GM12878 (cell line): ENCODE data around the gene NGFR. TPM values are rescaled to one million over a fixed set of nuclear protein-coding genes. Genes with fewer than 3 reads are reported as not detected.

ENCODE experiments used
- ATAC-seq: fragments of 200-7000 bp; cut with Tn5 transposase; 3 replicates; pipeline ENCODE4 v1.9.1; 2020; ENCODE audit warnings: mild to moderate bottlenecking, moderate library complexity
- BruUV-seq: library from RNA; stranded (reverse); fragments of 400-500 nt; replicated peaks from 2 replicates; lab custom pipeline; 2021; lab: Mats Ljungman, UMichigan
- CTCF ChIA-PET: fragments of 300-600 bp; sonication (Branson Sonifier 250); formaldehyde crosslinking; extraction: SDS; loops from one replicate; lab custom pipeline; 2021; ENCODE audit warnings: inconsistent platforms; lab: Yijun Ruan, JAX
- POLR2A ChIA-PET: fragments of 350-600 bp; formaldehyde crosslinking; extraction: SDS; loops from one replicate; lab custom pipeline; 2021; ENCODE audit warnings: inconsistent platforms; lab: Charles Lee
- RAD21 ChIA-PET: fragments of 300-600 bp; sonication (Branson Sonifier 250); formaldehyde crosslinking; loops from one replicate; lab custom pipeline; 2023; ENCODE audit warnings: antibody characterized with exemption; ENCODE audit not compliant: unreplicated experiment; lab: Charles Lee
- SMC1A ChIA-PET: fragments of 300-600 bp; sonication (Branson Sonifier 250); formaldehyde crosslinking; loops from one replicate; lab custom pipeline; 2023; ENCODE audit not compliant: unreplicated experiment, uncharacterized antibody; lab: Charles Lee
- DNase-seq: peaks from one replicate; pipeline ENCODE4 v3.0.0-alpha.2; 2011; ENCODE audit warnings: low read depth, low spot score
- FAIRE-seq: peaks from 3 replicates; lab custom pipeline; 2011; peaks lifted over from hg19 to GRCh38; lab: Jason Lieb, UNC
- H2AFZ ChIP-seq: 2 replicates; pipeline ENCODE4 v1.6.0; 2011; ENCODE audit warnings: low read depth, low read length, control low read depth; ENCODE audit not compliant: control insufficient read depth
- H3K27ac ChIP-seq: 2 replicates; pipeline ENCODE4 v1.5.1; 2011; ENCODE audit warnings: control low read depth; ENCODE audit not compliant: control insufficient read depth, insufficient read depth
- H3K27me3 ChIP-seq, 2 experiments: replicated peaks in 1 of 2; 2 replicates each; pipeline versions ENCODE4 v1.6.0 to v1.6.1; 2011; ENCODE audit warnings: low read length in 1 of 2; ENCODE audit not compliant: control insufficient read depth in 2 of 2, insufficient read depth in 2 of 2
- H3K36me3 ChIP-seq, 2 experiments: 2 replicates each; pipeline ENCODE4 v1.5.1; 2011; ENCODE audit warnings: low read length in 1 of 2; ENCODE audit not compliant: control insufficient read depth in 2 of 2, insufficient read depth in 2 of 2
- H3K4me1 ChIP-seq: 2 replicates; pipeline ENCODE4 v1.6.1; 2011; ENCODE audit warnings: mild to moderate bottlenecking, low read length, moderate library complexity, mixed read lengths; ENCODE audit not compliant: control insufficient read depth, insufficient read depth
- H3K4me2 ChIP-seq: 2 replicates; pipeline ENCODE4 v1.6.0; 2011; ENCODE audit warnings: control low read depth; ENCODE audit not compliant: control insufficient read depth, insufficient read depth
- H3K4me3 ChIP-seq: fragments of 200-600 bp; sonication (generic); 2 replicates; pipeline ENCODE4 v1.5.1; 2016
- H3K79me2 ChIP-seq: 2 replicates; pipeline ENCODE4 v1.6.0; 2011; ENCODE audit warnings: low read length; ENCODE audit not compliant: control insufficient read depth, insufficient read depth
- H3K9ac ChIP-seq: 2 replicates; pipeline ENCODE4 v1.8.0; 2011; ENCODE audit warnings: low read length, control low read depth, mixed read lengths; ENCODE audit not compliant: control insufficient read depth, insufficient read depth
- H3K9me3 ChIP-seq: replicated peaks from 3 replicates; pipeline ENCODE4 v1.5.1; 2011; ENCODE audit warnings: mild to moderate bottlenecking, low read length; ENCODE audit not compliant: control insufficient read depth, insufficient read depth
- H4K20me1 ChIP-seq: 2 replicates; pipeline ENCODE4 v1.6.0; 2011; ENCODE audit not compliant: control insufficient read depth, insufficient read depth
- ATF2 ChIP-seq: IDR thresholded peaks from 2 replicates; pipeline ENCODE4 v1.6.1; 2012; ENCODE audit warnings: low read length, inconsistent platforms
- MTA3 ChIP-seq: IDR thresholded peaks from 2 replicates; pipeline ENCODE4 v1.6.1; 2012; ENCODE audit warnings: low read length, inconsistent platforms, borderline replicate concordance
- NKRF ChIP-seq: fragments of 450-650 bp; conservative IDR thresholded peaks from 2 replicates; pipeline ENCODE4 v1.6.1; 2017; ENCODE audit warnings: mild to moderate bottlenecking, moderate library complexity
- PRDM15 ChIP-seq: fragments of 450-650 bp; formaldehyde crosslinking; IDR thresholded peaks from 2 replicates; pipeline ENCODE4 v1.4.0; 2020; ENCODE audit warnings: mild to moderate bottlenecking, moderate library complexity
- REST ChIP-seq: IDR thresholded peaks from 2 replicates; pipeline ENCODE4 v1.6.1; 2012; ENCODE audit warnings: mild to moderate bottlenecking, low read depth, low read length
- SREBF2 ChIP-seq: IDR thresholded peaks from 2 replicates; pipeline ENCODE4 v1.6.1; 2012; ENCODE audit warnings: mild to moderate bottlenecking, low read length
- ZSCAN29 ChIP-seq: fragments of 450-650 bp; IDR thresholded peaks from 2 replicates; pipeline ENCODE4 v1.6.1; 2017; ENCODE audit warnings: mild to moderate bottlenecking, moderate library complexity
- WGBS: methylation state at CpG from one replicate; pipeline ENCODE4 v1.1.6; 2016; ENCODE audit warnings: low lambda C conversion rate; ENCODE audit not compliant: insufficient replicate concordance, insufficient coverage; ENCODE audit errors: missing lambda C conversion rate; 5-methylcytosine and 5-hydroxymethylcytosine counted together
- in situ Hi-C: fragments of 300-500 bp; cut with MboI; formaldehyde crosslinking; loops from 9 replicates; pipeline ENCODE4 v1.14.3; 2018; ENCODE audit warnings: mixed read lengths
- intact Hi-C: fragments of 100-400 bp; cut with micrococcal nuclease; formaldehyde crosslinking; loops from one replicate; pipeline ENCODE4 v1.14.2; 2022; ENCODE audit not compliant: unreplicated experiment
- polyA plus RNA-seq, 11 experiments: library from polyadenylated mRNA; depleted of rRNA in 4 of 11; unstranded in 6 of 11; stranded (reverse) in 5 of 11; fragments of >200 nt; fragmentation: Nextera tagmentation in 4 of 11; fragmentation: Illumina TruSeq in 1 of 11; extraction: Ambion mirVana in 4 of 11; extraction: Trizol in 1 of 11; gene quantifications; 1 replicate in 1 of 11; 2 replicates in 10 of 11; pipeline versions ENCODE4 v1.2.1 to v1.2.3, GENCODE V29; 2011 to 2016; ENCODE audit warnings: inconsistent platforms in 2 of 11, missing spikeins in 2 of 11, low read depth in 1 of 11
- total RNA-seq, 4 experiments: library from RNA; depleted of rRNA in 3 of 4; stranded (reverse); fragments of >200 nt in 3 of 4; fragmentation: Illumina TruSeq in 1 of 4; extraction: Trizol in 1 of 4; gene quantifications; 2 replicates each; pipeline versions ENCODE4 v1.2.1 to v1.2.3, GENCODE V29; 2013 to 2021

The NGFR gene
- total and polyA plus RNA-seq, 10 of the 15 experiments (the other 5 are each of a cell fraction or from before 2014, with no cell fraction given): 0.05 to 0.28 (median 0.08) TPM; not detected in 1

- intact Hi-C loops: loop anchor here (1.0 to 2.0 kb wide), 4 partner anchors 59 to 241 kb away; no protein-coding TSS in a partner anchor
- H3K27ac ChIP-seq: no peak overlapping the region
- no peaks in the 10 kb centered on the region for H3K79me2 ChIP-seq
- in situ Hi-C loops: loop anchor here (10.0 kb wide), 1 partner anchor 151 kb away; no protein-coding TSS in a partner anchor
- BruUV-seq: no TSS peak
- peak overlapping the region; percentile 58 for H2AFZ ChIP-seq
- no peak overlapping the region for H3K4me3 ChIP-seq
- H4K20me1 ChIP-seq: no peaks in the 10 kb centered on the region
- no peak overlapping the region; the same call in 1 of the 2 replicates for H3K9ac ChIP-seq
- ChIA-PET POLR2A (no interaction called here), SMC1A (interaction anchor here (1.2 to 3.4 kb wide), 7 partner anchors 14 to 153 kb away, joined by 3 to 21 read pairs (median 5); no protein-coding TSS in a partner anchor), RAD21 (interaction anchor here (0.6 to 3.7 kb wide), 16 partner anchors 10 to 240 kb away, joined by 3 to 45 read pairs (median 4); partner anchors contain the start of gene PHB1), CTCF (interaction anchor here (0.6 to 5.7 kb wide), 36 partner anchors 9 to 450 kb away, joined by 3 to 125 read pairs (median 5); no protein-coding TSS in a partner anchor)
- H3K4me2 ChIP-seq: peak overlapping the region; percentile 60
- DNase-seq: no peak
- ATAC-seq: no peak
- H3K4me1 ChIP-seq: peaks cover 4% of the 10 kb centered on the region; the same call in 1 of the 2 replicates
- H3K36me3 ChIP-seq: no peaks in the 10 kb centered on the region
- H3K9me3 ChIP-seq: no peaks in the 10 kb centered on the region
- H3K27me3 ChIP-seq: no peaks in the 10 kb centered on the region
- WGBS: 43% methylated on average over 19 of the region's 19 CpGs
- no peak for FAIRE-seq
- TF ChIP-seq REST (no peak), SREBF2 (no peak), ZSCAN29 (no peak), NKRF (no peak), MTA3 (no peak), ATF2 (no peak), PRDM15 (CRISPR knock-in tag) (no peak)
These were observed 60.6 kb downstream of the NGFR start for GRCh38 chr17:49555495-49556222.
